SU-DHL-6 (cell line): ENCODE data around the gene ZNF496.

Experiments used
- EZH2phosphoT487 ChIP-seq: fragments of 200-600 bp; sonication (generic), shearing (Covaris generic); conservative IDR thresholded peaks from 2 replicates; pipeline ENCODE4 v1.6.1; 2018; ENCODE audit warnings: mild to moderate bottlenecking, antibody characterized with exemption, low read length, moderate library complexity, mixed read lengths
- TF ChIP-seq, protein P1 (sequence below): fragments of 200-600 bp; sonication (generic); IDR thresholded peaks from one replicate; pipeline ENCODE4 v1.5.1; 2017; ENCODE audit warnings: antibody characterized with exemption, mild to moderate bottlenecking, low read length, moderate library complexity; ENCODE audit not compliant: insufficient read depth, poor library complexity, severe bottlenecking

- TF ChIP-seq, protein P1, sequence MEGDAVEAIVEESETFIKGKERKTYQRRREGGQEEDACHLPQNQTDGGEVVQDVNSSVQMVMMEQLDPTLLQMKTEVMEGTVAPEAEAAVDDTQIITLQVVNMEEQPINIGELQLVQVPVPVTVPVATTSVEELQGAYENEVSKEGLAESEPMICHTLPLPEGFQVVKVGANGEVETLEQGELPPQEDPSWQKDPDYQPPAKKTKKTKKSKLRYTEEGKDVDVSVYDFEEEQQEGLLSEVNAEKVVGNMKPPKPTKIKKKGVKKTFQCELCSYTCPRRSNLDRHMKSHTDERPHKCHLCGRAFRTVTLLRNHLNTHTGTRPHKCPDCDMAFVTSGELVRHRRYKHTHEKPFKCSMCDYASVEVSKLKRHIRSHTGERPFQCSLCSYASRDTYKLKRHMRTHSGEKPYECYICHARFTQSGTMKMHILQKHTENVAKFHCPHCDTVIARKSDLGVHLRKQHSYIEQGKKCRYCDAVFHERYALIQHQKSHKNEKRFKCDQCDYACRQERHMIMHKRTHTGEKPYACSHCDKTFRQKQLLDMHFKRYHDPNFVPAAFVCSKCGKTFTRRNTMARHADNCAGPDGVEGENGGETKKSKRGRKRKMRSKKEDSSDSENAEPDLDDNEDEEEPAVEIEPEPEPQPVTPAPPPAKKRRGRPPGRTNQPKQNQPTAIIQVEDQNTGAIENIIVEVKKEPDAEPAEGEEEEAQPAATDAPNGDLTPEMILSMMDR, result no peak
- no peak for TF ChIP-seq EZH2phosphoT487
Observed at GRCh38 chr1:247337250-247337746, 5.6 kb upstream of the ZNF496 start.
